ENCODE results near the gene MYL6B. TPM values are rescaled to one million over a fixed set of nuclear protein-coding genes. Genes with fewer than 3 reads are reported as not detected.

The MYL6B gene
- total RNA-seq, 2 donors from 2014 or later, result 18.6 to 19.1 TPM

DNA sequence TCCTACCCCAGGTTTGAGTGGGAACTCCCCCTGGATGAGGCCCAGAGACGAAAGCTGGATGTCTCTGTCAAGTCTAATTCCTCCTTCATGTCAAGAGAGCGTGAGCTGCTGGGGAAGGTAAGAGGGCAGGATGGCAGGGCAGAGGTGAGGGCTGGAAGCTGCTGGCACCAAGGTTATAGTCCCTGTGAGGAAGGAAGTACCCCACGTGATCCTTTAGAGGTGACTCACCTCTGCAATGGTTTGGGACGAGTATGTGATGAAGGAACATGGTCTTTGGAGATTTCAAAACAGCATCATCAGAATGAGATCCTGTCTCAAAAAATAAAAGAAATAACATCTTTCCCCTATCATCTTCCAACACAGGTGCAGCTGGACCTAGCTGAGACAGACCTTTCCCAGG, 9.2 kb upstream of the MYL6B start:
- peaks cover 13% of the 10 kb centered on the region for H3K36me3 ChIP-seq
- H3K4me1 ChIP-seq, result no peaks in the 10 kb centered on the region
- intact Hi-C loops (cut with DNase I), result no loop called here
- no peaks in the 10 kb centered on the region for H3K27me3 ChIP-seq
- H3K27ac ChIP-seq, result peak overlapping the region; percentile 44
- TF ChIP-seq, protein P1, sequence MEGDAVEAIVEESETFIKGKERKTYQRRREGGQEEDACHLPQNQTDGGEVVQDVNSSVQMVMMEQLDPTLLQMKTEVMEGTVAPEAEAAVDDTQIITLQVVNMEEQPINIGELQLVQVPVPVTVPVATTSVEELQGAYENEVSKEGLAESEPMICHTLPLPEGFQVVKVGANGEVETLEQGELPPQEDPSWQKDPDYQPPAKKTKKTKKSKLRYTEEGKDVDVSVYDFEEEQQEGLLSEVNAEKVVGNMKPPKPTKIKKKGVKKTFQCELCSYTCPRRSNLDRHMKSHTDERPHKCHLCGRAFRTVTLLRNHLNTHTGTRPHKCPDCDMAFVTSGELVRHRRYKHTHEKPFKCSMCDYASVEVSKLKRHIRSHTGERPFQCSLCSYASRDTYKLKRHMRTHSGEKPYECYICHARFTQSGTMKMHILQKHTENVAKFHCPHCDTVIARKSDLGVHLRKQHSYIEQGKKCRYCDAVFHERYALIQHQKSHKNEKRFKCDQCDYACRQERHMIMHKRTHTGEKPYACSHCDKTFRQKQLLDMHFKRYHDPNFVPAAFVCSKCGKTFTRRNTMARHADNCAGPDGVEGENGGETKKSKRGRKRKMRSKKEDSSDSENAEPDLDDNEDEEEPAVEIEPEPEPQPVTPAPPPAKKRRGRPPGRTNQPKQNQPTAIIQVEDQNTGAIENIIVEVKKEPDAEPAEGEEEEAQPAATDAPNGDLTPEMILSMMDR (IDR thresholded peaks at IDR 0.05), result no peak
- H3K4me3 ChIP-seq, result no peak overlapping the region
- H3K9me3 ChIP-seq, result no peaks in the 10 kb centered on the region
- DNase-seq, result no peak
- H3K9ac ChIP-seq (ENCODE audit: low read depth in 2 of 2, low read length in 2 of 2), result no peak overlapping the region

DNA sequence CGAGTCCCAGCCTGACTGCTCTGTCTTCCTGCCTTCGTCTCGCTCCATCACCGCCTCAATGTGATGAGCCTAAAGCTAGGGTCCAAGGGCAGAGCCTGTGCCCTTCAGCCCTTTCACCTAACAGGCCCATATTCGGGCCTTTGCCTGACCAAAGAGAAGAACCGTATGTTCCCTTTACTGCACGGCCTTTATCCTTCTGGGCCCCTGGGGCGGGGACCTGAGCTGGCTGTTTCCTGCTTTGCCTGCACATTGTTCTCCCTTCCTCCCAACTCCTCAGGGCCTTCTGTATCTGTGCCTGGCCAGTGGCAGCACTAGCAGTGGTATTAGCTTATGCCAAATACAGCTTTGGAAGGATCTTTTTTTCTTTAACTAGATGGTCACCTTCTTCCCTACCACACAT, 8.5 kb upstream of the MYL6B start:
- peak overlapping the region in 1 of 2 donors; percentile 51 for H3K9ac ChIP-seq (ENCODE audit: low read depth in 2 of 2, low read length in 2 of 2)
- no peaks in the 10 kb centered on the region for H3K9me3 ChIP-seq
- H3K4me1 ChIP-seq, result no peaks in the 10 kb centered on the region
- intact Hi-C loops (cut with DNase I), result no loop called here
- DNase-seq, result no peak
- H3K27me3 ChIP-seq, result no peaks in the 10 kb centered on the region
- no peak overlapping the region for H3K4me3 ChIP-seq
- peak overlapping the region; percentile 44 for H3K27ac ChIP-seq
- TF ChIP-seq, protein P1 (IDR thresholded peaks at IDR 0.05), result no peak
- peaks cover 8% of the 10 kb centered on the region for H3K36me3 ChIP-seq

DNA sequence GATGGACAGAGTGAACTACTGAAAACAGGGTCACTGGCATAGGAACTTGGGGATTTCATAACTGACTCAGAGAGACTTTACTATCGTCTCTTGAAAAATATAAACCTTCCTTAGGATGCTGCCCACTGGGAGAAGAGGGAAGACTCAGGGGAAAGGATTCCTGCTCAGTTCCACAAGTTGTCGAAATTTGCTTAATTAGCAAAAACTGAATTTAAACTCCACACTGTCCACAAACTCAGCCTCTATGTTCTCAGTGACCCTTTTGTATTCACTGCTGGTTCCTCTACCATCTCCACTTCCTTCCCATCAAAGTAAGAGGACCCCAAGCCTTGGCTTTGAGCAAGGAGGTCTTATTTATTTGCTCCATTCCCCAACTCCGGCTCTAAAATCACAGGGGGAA, 7.2 kb upstream of the MYL6B start:
- intact Hi-C loops (cut with DNase I), result no loop called here
- no peak for DNase-seq
- H3K27me3 ChIP-seq, result no peaks in the 10 kb centered on the region
- peaks cover 8% of the 10 kb centered on the region for H3K36me3 ChIP-seq
- H3K9ac ChIP-seq (ENCODE audit: low read depth in 2 of 2, low read length in 2 of 2), result no peak overlapping the region
- H3K4me1 ChIP-seq, result no peaks in the 10 kb centered on the region
- no peaks in the 10 kb centered on the region for H3K9me3 ChIP-seq
- no peak overlapping the region for H3K27ac ChIP-seq
- TF ChIP-seq, protein P1 (IDR thresholded peaks at IDR 0.05), result no peak
- H3K4me3 ChIP-seq, result no peak overlapping the region

DNA sequence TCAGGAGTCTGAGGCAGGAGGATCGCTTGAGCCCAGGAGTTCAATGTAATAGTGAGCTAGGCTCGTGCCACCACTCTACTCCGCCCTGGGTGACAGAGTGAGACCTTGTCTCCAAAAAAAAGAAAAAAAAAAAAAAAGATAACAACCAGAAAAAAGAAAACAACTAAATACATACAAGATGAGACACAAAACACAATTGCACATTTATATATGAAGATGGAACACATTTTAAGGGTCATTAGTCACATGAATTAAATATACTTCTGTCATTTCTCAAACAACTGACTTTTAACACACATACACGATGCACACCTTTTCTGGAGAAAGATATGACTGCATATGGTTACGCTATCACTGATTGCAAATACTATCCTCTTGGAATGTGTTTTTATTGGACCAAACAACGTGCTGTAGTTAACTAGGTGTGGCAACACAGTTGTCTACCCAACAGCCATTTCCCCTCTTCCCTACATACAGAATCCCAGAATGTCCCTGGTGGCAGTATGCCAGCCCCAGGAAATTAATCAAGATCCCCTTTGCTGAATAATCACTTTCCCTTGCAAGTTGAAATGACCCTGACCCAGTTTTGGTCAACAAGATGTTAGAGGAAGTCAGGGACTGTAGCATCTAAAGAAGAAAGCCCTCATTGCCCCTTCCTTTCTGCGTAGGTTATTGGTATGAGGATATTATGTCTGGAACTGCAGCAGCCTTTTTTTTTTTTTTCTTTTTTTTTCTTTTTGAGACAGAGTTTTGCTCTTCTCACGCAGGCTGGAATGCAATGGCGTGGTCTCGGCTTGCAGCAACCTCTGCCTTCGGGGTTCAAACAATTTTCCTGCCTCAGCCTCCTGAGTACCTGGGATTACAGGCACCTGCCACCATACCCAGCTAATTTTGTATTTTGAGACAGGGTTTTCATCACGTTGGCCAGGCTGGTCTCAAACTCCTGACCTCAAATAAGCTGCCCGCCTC, 5.6 kb upstream of the MYL6B start:
- H3K4me3 ChIP-seq, result no peak overlapping the region
- intact Hi-C loops (cut with DNase I), result no loop called here
- peak overlapping the region in 1 of 2 donors; percentile 55 for H3K9ac ChIP-seq (ENCODE audit: low read depth in 2 of 2, low read length in 2 of 2)
- no peaks in the 10 kb centered on the region for H3K27me3 ChIP-seq
- peak; percentile 66 for DNase-seq
- H3K27ac ChIP-seq, result peak overlapping the region; percentile 28
- no peaks in the 10 kb centered on the region for H3K9me3 ChIP-seq
- H3K36me3 ChIP-seq, result peaks cover 8% of the 10 kb centered on the region
- H3K4me1 ChIP-seq, result peaks cover 8% of the 10 kb centered on the region
- TF ChIP-seq, protein P1 (IDR thresholded peaks at IDR 0.05), result no peak

DNA sequence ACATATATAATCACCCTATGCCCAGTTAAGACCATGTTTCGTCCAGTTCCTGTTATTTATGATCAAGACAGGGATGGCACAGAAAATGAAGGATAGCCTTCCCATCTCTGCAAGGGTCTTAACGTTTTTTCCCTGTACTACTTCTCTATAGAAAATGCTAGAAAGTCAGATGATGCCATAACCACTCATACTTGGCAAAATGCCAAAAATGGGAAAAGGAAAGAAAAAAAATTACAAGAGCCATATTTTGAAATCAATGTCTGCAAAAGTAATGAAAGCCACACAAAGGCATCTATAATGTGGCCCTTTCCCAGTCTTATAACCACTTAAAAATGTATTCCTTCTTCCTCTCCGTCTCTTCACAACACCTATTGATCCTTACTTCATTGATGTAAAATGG, 1.8 kb upstream of the MYL6B start:
- intact Hi-C loops (cut with DNase I), result no loop called here
- Histone ChIP-seq H3K4me3 (no peak overlapping the region), H3K9me3 (no peaks in the 10 kb centered on the region), H3K9ac (ENCODE audit: low read depth in 2 of 2, low read length in 2 of 2) (no peak overlapping the region), H3K27me3 (no peaks in the 10 kb centered on the region), H3K4me1 (peaks cover 9% of the 10 kb centered on the region), H3K36me3 (no peaks in the 10 kb centered on the region), H3K27ac (peak overlapping the region; percentile 98)
- TF ChIP-seq, protein P1 (IDR thresholded peaks at IDR 0.05), result no peak
- no peak for DNase-seq
